Measurements from ENCODE around the gene RPL41. TPM values are rescaled to one million over a fixed set of nuclear protein-coding genes. Genes with fewer than 3 reads are reported as not detected.

The RPL41 gene
- total RNA-seq, 1 donor from 2014 or later: 1,399 TPM

DNA sequence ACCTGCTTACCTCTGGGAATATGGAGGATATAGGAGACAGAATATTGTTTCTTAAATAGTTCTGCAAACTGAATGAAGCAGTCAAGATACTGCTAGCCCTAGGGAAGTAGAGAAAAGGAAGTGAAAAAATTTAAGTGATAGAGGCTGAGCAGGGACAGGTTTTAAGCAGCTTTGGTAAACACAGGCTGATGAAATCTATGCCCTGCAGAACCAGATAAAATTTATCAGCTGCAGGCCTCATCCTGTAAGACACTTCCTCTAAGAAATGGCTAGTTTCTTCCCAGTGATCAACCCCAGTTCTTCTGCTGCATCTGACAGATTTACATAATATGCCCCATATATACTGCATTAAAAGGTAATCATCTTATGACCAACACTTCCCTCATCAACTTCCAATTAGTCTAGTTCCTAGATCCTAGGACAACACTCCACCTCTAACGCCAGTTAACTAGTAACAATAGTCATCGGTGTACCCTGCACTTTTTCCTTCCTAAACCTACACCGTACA is 10.4 kb downstream of the RPL41 start:
- DNase-seq (ENCODE audit: low spot score in 2 of 2) (no peak), FAIRE-seq (no peak)

DNA sequence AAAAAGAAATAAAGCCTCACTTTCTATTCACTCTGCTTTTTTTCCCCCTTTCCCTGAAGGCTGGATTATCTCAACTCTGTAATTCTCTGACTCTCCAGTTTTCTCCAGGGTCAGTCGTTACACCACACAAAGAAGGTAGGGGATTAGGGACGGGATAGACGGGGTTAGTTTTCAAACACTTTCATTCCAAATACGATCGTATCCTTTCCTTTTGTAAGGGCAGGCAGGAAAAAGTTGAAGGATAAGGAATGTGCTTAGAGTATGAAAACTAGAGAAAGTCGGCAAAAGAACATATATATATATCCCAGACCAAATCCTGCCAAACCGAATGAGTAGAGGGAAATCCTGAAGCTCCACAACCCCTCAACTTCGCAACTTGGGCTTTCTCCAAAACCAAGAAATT is 11.1 kb downstream of the RPL41 start:
- FAIRE-seq: no peak
- DNase-seq (ENCODE audit: low spot score in 2 of 2): no peak

DNA sequence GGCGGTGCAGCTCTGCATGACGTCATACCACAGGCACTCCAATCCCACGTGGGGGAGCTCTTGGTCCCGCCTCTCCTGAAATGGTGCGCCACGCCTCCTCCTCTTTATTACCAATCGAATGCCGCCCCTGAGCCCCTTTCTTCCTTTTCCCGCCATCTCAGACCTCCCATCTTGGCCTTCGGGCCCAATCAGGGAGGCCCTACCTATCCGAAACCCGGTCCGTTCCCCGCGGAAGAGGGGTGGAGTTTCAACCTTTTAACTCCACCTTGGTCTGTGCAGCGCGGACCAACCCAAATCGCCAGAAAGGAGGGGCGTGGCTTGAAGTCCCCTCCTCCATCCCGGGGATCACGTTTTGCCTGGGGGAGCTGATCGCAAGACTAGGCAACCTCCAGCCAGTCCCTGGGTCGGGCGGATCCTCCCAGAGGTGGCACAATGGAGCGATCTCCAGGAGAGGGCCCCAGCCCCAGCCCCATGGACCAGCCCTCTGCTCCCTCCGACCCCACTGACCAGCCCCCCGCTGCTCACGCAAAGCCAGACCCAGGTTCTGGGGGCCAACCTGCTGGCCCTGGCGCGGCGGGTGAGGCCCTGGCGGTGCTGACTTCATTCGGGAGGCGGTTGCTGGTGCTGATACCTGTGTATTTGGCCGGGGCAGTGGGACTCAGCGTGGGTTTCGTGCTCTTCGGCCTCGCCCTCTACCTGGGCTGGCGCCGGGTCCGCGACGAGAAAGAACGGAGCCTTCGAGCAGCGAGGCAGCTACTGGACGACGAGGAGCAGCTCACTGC is 11.6 kb downstream of the RPL41 start, which contains the start of gene ESYT1:
Gene ESYT1, plus strand, starts transcription at position 380 of the 782 bp plus-strand sequence. Its CDS starts 53 bp downstream, at position 433.
- peak; percentile 96 for DNase-seq (ENCODE audit: low spot score in 2 of 2)

DNA sequence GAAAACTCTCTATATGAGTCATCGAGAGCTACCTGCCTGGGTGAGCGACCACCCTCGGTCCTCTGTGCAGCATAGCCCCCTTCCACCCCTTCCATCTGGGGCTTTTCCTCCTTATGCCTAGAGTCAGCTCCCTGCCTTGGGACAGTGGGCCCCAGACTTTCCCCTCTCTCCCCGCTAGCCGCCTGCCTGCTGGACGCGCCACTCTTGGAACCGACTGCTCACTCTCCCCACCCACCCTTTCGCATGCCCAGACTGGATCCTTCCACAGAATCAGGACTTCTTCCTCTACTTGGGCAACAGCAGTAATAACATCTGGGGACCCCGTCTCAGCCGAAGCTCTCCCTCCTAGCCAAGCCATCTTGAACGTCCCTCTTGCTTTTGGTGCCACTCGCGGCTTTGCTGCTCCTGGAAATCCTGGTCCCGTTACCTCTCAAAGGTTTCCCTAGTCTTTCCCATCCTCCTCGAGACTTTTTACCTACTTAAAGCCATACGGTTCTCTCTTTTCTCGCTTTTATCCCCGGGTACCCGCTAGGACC is 12.3 kb downstream of the RPL41 start:
- DNase-seq (ENCODE audit: low spot score in 2 of 2) (no peak), FAIRE-seq (no peak)

More for the DNA sequence above, 11.6 kb downstream of the RPL41 start, which contains the start of gene ESYT1:
- FAIRE-seq: no peak

DNA sequence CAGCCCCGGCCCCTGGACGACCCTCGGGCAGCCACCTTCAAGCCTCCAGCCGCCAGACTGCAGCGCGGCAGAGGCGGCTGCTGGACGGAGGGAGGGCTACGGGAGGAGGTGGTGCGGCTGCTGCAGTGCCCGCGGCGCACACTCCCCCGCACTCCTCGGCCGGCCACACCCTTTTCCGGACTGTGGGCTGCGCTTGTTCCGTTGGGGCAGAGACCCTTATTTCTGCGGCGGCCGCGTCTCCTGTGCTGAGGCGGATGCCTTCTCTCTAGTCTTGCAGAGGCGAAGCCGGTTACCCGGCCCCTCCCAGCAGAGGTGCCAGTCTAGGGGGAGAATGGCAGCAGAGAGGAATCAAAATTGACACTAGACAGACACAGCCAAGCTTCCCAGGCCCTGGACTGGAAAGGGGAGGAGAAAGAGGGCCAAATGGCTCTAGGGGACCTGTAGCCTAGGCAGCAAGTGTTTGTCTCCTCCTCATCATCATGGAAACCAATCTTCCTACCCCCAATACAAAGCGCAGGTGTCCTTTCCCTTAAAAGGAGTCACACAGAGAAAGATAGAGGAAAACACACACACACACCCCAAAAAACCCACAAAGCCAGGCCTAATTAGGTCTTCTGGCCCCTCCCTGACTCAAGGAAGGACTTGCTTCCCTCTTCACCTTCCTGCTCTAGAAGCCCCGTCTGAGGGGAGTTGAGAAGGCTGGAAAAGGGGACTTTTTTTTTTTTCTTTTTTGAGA is 12.9 kb downstream of the RPL41 start:
- no peak for FAIRE-seq
- peak in 1 of 2 donors; percentile 49 for DNase-seq (ENCODE audit: low spot score in 2 of 2)

DNA sequence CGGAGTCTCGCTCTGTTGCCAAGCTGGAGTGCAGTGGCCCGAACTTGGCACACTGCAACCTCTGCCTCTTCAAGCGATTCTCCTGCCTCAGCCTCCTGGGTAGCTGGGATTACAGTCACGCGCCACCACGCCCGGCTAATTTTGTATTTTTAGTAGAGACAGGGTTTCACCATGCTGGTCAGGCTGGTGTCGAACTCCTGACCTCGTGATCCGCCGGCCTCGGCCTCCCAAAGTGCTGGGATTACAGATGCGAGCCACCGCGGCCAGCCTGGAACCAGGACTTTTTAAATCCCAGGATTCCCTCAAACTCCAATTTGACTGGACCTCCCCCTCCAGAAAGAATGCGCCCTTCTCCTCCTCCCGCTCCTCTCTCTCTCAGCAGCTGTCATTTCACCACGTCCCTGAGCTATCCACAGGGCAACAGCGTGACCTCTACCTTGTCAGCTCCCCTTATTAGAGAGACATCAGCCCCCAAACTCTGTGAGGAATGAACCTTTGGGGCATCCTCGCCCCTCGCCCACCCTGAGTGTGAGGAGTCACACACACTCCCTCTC is 13.6 kb downstream of the RPL41 start:
- DNase-seq (ENCODE audit: low spot score in 2 of 2) (no peak), FAIRE-seq (no peak)

DNA sequence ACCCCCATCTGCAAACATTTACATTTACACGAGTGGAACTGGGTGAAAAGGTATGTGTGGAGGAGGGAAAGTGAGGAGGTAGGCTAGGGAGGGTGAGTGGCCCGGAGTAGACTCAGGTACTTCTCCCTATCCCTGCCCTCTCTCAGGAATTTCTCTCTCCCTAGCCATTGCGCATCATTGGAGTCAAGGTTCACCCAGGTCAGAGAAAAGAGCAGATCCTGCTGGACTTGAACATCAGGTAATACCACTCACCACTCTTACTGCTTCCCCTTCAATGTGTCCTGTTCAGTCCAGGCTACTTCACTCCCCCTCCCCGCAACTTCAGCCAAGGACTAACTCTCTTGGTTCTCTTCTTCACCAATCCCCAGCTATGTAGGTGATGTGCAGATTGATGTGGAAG is 14.4 kb downstream of the RPL41 start:
- DNase-seq (ENCODE audit: low spot score in 2 of 2) (no peak), FAIRE-seq (no peak)

DNA sequence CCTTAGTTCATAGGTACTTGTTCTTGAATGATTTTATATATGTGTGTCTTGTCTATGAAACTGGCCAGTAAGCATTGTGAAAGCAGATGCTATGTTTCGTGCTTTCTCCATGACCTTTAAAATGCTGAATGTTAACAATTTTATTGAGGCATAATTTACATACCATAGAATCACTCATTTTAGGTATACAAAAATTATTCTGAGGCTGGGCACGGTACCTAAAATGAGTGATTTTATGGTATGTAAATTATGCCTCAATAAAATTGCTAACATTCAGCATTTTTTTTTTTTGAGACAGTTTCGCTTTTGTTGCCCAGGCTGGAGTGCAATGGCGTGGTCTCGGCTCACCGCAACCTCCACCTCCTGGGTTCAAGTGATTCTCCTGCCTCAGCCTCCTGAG is 18.5 kb downstream of the RPL41 start:
- no peak for DNase-seq (ENCODE audit: low spot score in 2 of 2)
- no peak for FAIRE-seq

DNA sequence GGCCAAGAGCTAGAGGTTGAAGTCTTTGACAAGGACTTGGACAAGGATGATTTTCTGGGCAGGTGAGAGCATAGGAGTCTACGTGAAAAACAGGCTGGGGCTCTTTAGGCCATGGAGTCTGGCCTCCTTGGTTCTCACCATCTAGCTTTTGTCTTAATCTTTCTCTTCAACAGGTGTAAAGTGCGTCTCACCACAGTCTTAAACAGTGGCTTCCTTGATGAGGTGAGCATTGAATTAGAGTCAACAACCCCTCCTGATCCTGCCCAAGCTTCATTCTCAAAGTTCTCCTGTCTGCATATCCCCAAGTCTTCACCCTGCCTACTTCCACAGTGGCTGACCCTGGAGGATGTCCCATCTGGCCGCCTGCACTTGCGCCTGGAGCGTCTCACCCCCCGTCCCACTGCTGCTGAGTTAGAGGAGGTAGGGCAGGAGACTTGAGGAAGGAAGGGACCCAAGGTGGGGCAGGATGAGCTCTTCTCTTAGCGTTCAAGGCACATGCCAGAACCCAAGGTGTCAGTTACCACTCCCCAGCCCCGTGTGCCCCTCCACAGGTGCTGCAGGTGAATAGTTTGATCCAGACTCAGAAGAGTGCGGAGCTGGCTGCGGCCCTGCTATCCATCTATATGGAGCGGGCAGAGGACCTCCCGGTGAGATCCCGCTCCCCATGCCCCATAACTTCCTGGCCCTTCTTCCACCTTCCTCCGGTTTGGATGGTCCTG is 21.6 kb downstream of the RPL41 start:
- DNase-seq (ENCODE audit: low spot score in 2 of 2) (no peak), FAIRE-seq (no peak)

DNA sequence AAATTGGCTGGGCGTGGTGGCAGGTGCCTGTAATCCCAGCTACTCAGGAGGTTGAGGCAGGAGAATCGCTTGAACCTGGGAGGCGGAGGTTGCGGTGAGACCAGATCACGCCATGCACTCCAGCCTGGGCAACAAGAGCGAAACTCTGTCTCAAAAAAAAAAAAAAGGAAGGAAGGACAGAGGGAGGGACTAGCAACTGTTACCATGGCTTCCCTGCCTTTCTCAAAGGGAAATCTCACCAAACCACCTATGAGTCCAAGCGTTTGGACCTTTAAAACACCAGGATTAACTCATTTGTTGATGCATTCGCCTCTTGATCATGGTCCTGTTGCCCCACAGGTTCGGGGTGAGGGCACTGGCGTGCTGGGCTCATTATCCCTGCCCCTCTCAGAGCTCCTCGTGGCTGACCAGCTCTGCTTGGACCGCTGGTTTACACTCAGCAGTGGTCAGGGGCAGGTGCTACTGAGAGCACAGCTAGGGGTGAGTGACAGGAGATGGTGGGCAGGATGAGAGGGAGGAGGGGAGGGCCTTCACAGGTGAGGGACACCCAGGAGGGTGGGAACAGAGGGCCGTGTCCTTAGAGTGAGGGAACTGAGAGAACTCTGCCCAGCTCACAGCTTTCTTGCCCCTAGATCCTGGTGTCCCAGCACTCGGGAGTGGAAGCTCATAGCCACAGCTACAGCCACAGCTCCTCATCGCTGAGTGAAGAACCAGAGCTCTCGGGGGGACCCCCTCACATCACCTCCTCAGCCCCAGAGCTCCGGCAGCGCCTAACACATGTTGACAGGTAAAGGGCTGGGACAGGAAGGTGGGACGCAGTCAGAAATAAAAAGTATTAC is 25.7 kb downstream of the RPL41 start:
- FAIRE-seq: no peak
- no peak for DNase-seq (ENCODE audit: low spot score in 2 of 2)

DNA sequence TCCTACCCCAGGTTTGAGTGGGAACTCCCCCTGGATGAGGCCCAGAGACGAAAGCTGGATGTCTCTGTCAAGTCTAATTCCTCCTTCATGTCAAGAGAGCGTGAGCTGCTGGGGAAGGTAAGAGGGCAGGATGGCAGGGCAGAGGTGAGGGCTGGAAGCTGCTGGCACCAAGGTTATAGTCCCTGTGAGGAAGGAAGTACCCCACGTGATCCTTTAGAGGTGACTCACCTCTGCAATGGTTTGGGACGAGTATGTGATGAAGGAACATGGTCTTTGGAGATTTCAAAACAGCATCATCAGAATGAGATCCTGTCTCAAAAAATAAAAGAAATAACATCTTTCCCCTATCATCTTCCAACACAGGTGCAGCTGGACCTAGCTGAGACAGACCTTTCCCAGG is 26.8 kb downstream of the RPL41 start:
- FAIRE-seq (no peak), DNase-seq (ENCODE audit: low spot score in 2 of 2) (no peak)

DNA sequence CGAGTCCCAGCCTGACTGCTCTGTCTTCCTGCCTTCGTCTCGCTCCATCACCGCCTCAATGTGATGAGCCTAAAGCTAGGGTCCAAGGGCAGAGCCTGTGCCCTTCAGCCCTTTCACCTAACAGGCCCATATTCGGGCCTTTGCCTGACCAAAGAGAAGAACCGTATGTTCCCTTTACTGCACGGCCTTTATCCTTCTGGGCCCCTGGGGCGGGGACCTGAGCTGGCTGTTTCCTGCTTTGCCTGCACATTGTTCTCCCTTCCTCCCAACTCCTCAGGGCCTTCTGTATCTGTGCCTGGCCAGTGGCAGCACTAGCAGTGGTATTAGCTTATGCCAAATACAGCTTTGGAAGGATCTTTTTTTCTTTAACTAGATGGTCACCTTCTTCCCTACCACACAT is 27.4 kb downstream of the RPL41 start:
- no peak for DNase-seq (ENCODE audit: low spot score in 2 of 2)
- no peak for FAIRE-seq

DNA sequence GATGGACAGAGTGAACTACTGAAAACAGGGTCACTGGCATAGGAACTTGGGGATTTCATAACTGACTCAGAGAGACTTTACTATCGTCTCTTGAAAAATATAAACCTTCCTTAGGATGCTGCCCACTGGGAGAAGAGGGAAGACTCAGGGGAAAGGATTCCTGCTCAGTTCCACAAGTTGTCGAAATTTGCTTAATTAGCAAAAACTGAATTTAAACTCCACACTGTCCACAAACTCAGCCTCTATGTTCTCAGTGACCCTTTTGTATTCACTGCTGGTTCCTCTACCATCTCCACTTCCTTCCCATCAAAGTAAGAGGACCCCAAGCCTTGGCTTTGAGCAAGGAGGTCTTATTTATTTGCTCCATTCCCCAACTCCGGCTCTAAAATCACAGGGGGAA is 28.8 kb downstream of the RPL41 start:
- DNase-seq (ENCODE audit: low spot score in 2 of 2) (no peak), FAIRE-seq (no peak)

DNA sequence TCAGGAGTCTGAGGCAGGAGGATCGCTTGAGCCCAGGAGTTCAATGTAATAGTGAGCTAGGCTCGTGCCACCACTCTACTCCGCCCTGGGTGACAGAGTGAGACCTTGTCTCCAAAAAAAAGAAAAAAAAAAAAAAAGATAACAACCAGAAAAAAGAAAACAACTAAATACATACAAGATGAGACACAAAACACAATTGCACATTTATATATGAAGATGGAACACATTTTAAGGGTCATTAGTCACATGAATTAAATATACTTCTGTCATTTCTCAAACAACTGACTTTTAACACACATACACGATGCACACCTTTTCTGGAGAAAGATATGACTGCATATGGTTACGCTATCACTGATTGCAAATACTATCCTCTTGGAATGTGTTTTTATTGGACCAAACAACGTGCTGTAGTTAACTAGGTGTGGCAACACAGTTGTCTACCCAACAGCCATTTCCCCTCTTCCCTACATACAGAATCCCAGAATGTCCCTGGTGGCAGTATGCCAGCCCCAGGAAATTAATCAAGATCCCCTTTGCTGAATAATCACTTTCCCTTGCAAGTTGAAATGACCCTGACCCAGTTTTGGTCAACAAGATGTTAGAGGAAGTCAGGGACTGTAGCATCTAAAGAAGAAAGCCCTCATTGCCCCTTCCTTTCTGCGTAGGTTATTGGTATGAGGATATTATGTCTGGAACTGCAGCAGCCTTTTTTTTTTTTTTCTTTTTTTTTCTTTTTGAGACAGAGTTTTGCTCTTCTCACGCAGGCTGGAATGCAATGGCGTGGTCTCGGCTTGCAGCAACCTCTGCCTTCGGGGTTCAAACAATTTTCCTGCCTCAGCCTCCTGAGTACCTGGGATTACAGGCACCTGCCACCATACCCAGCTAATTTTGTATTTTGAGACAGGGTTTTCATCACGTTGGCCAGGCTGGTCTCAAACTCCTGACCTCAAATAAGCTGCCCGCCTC is 30.3 kb downstream of the RPL41 start:
- FAIRE-seq: no peak
- DNase-seq (ENCODE audit: low spot score in 2 of 2): no peak

DNA sequence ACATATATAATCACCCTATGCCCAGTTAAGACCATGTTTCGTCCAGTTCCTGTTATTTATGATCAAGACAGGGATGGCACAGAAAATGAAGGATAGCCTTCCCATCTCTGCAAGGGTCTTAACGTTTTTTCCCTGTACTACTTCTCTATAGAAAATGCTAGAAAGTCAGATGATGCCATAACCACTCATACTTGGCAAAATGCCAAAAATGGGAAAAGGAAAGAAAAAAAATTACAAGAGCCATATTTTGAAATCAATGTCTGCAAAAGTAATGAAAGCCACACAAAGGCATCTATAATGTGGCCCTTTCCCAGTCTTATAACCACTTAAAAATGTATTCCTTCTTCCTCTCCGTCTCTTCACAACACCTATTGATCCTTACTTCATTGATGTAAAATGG is 34.1 kb downstream of the RPL41 start:
- FAIRE-seq: no peak
- no peak for DNase-seq (ENCODE audit: low spot score in 2 of 2)

DNA sequence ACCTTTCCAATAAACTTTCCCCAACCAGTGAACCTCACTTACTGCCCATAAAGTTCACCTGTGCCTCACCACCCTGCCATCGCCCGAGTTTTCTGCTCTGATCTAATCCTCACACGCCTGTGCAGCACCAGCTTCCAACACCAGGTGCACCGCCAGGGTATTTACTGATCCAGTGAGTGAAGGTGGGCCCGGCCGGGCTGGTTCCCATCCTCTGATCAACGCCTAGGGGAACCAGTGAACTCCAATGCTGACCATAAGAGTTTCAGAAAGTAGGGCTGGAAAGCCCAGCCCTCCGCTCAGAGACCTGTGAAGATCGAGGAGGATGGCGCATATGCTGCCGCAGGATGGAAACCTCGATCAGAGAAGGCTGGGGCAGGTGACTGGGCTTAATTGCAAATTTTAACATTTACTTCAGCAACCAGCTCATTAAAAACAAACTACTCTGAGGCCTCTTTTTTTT is 35.3 kb downstream of the RPL41 start:
- DNase-seq (ENCODE audit: low spot score in 2 of 2) (no peak), FAIRE-seq (no peak)

DNA sequence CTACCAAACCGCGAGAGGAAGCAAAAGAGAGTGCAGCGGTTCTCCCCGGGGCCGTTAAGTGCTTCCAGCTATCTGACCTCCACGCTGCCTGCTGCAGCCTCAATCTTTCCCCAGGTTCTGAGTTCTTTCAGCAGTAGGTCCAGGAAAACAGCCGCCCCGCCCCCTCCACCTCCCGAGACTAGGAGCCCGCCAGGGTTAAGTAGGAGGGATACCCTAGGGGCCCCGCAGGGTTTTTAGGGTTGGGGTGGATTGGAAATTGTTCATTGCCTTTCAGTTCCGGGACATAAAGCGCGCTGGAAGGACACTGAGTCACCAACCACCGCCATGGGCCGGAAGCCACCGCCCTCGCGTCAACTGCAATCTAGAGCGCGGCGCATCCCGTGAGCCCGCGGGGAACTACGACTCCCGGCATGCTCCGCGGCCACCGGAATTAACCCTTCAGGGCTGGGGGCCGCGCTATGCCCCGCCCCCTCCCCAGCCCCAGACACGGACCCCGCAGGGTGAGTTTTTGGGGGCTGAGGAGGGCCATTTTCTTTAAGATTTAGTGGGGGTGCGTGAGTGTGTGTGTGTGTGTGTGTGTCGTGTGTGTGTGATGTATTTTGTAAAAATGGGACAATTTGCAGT is 35.8 kb downstream of the RPL41 start, which contains the start of gene MYL6B:
Gene MYL6B, plus strand, starts transcription at position 456 of the 624 bp plus-strand sequence. CDS start 1,332 bp downstream, outside the sequence.
- DNase-seq (ENCODE audit: low spot score in 2 of 2): peak; percentile 80 to 92
- FAIRE-seq: no peak
